ENCODE results near the gene KCNH5. TPM values are rescaled to one million over a fixed set of nuclear protein-coding genes. Genes with fewer than 3 reads are reported as not detected.

Gene KCNH5
- total RNA-seq, 1 experiment from 2014 or later = not detected

GRCh38 chr14:62658631-62659030, 386.6 kb downstream of the KCNH5 start:
- no peak overlapping the region for H3K4me3 ChIP-seq
- no peaks in the 10 kb centered on the region for H3K27me3 ChIP-seq (replicated peaks)
- H3K9me3 ChIP-seq (replicated peaks) = no peaks in the 10 kb centered on the region

GRCh38 chr14:62657376-62657775, 387.9 kb downstream of the KCNH5 start:
- Histone ChIP-seq H3K36me3 (no peaks in the 10 kb centered on the region), H3K4me1 (replicated peaks) (no peaks in the 10 kb centered on the region), H3K4me3 (no peak overlapping the region), H3K9me3 (replicated peaks) (no peaks in the 10 kb centered on the region), H3K27me3 (replicated peaks) (no peaks in the 10 kb centered on the region), H3K27ac (no peak overlapping the region)
- DNase-seq (ENCODE audit: low read depth in 1 of 2, low spot score in 2 of 2) = no peak

More at GRCh38 chr14:62658631-62659030, 386.6 kb downstream of the KCNH5 start:
- H3K36me3 ChIP-seq = no peaks in the 10 kb centered on the region
- no peaks in the 10 kb centered on the region for H3K4me1 ChIP-seq (replicated peaks)
- H3K27ac ChIP-seq = no peak overlapping the region
- no peak for DNase-seq (ENCODE audit: low read depth in 1 of 2, low spot score in 2 of 2)

- Histone ChIP-seq H3K9me3 (replicated peaks) (no peaks in the 10 kb centered on the region), H3K4me3 (no peak overlapping the region), H3K27me3 (replicated peaks) (no peaks in the 10 kb centered on the region), H3K4me1 (replicated peaks) (no peaks in the 10 kb centered on the region), H3K27ac (no peak overlapping the region), H3K36me3 (no peaks in the 10 kb centered on the region)
- no peak for DNase-seq (ENCODE audit: low read depth in 1 of 2, low spot score in 2 of 2)
Observed at GRCh38 chr14:62655166-62655565, 390.1 kb downstream of the KCNH5 start.

- no peaks in the 10 kb centered on the region for H3K9me3 ChIP-seq (replicated peaks)
- no peak for DNase-seq (ENCODE audit: low read depth in 1 of 2, low spot score in 2 of 2)
- no peaks in the 10 kb centered on the region for H3K4me1 ChIP-seq (replicated peaks)
- no peak overlapping the region for H3K27ac ChIP-seq
- no peak overlapping the region for H3K4me3 ChIP-seq
- no peaks in the 10 kb centered on the region for H3K36me3 ChIP-seq
- no peaks in the 10 kb centered on the region for H3K27me3 ChIP-seq (replicated peaks)
Observed at GRCh38 chr14:62654641-62655040, 390.6 kb downstream of the KCNH5 start.

Other genes starting within 250 kb of the KCNH5 start
- gene RHOJ, start 159.0 kb upstream of the KCNH5 start, total RNA-seq (2014; rRNA removed; shearing (Covaris generic)) = 0.32 and 2.8 TPM in 2 replicates

Data from SJSA1 (cell line).